Measurements from ENCODE around the gene METTL14.

Gene METTL14

GRCh38 chr4:118676128-118676527 lies 9.1 kb upstream of the METTL14 start:
- H3K36me3 ChIP-seq (ENCODE audit: insufficient read depth, low read length): no peaks in the 10 kb centered on the region
- H3K4me3 ChIP-seq (ENCODE audit: low read depth, low read length, poor library complexity, severe bottlenecking): no peak overlapping the region
- no peak overlapping the region for H3K9ac ChIP-seq (ENCODE audit: low read length)
- no peaks in the 10 kb centered on the region for H3K9me3 ChIP-seq (ENCODE audit: low read length)
- no peak overlapping the region for H2AFZ ChIP-seq (ENCODE audit: low read length)
- no peaks in the 10 kb centered on the region for H3K9me2 ChIP-seq (ENCODE audit: low read depth, low read length)
- no peak overlapping the region for H3K27ac ChIP-seq (ENCODE audit: low read depth, low read length, poor library complexity, severe bottlenecking)
- no peaks in the 10 kb centered on the region for H4K20me1 ChIP-seq (ENCODE audit: insufficient read depth, low read length)
- H3K4me1 ChIP-seq (ENCODE audit: insufficient read depth, low read length, severe bottlenecking): no peaks in the 10 kb centered on the region
- H3K79me2 ChIP-seq (ENCODE audit: insufficient read depth, low read length): no peaks in the 10 kb centered on the region
- TF ChIP-seq CTCF (IDR thresholded peaks at IDR 0.05; ENCODE audit: low read length) (no peak), EZH2 (IDR thresholded peaks at IDR 0.05; ENCODE audit: borderline replicate concordance, low read length) (no peak)
- H3F3A ChIP-seq (ENCODE audit: insufficient read depth, low read length): no peaks in the 10 kb centered on the region
- H3K4me2 ChIP-seq (ENCODE audit: low read length): no peak overlapping the region
- H3K27me3 ChIP-seq (ENCODE audit: insufficient read depth, low read length): no peaks in the 10 kb centered on the region

GRCh38 chr4:118680808-118681207 lies 4.4 kb upstream of the METTL14 start:
- H3K9ac ChIP-seq (ENCODE audit: low read length): no peak overlapping the region
- H4K20me1 ChIP-seq (ENCODE audit: insufficient read depth, low read length): no peaks in the 10 kb centered on the region
- H3K9me3 ChIP-seq (ENCODE audit: low read length): no peaks in the 10 kb centered on the region
- peaks cover 15% of the 10 kb centered on the region for H3K4me1 ChIP-seq (ENCODE audit: insufficient read depth, low read length, severe bottlenecking)
- H3K36me3 ChIP-seq (ENCODE audit: insufficient read depth, low read length): no peaks in the 10 kb centered on the region
- no peak overlapping the region for H2AFZ ChIP-seq (ENCODE audit: low read length)
- H3K4me2 ChIP-seq (ENCODE audit: low read length): no peak overlapping the region
- no peaks in the 10 kb centered on the region for H3K9me2 ChIP-seq (ENCODE audit: low read depth, low read length)
- H3K27me3 ChIP-seq (ENCODE audit: insufficient read depth, low read length): no peaks in the 10 kb centered on the region
- H3K4me3 ChIP-seq (ENCODE audit: low read depth, low read length, poor library complexity, severe bottlenecking): no peak overlapping the region
- no peak overlapping the region for H3K27ac ChIP-seq (ENCODE audit: low read depth, low read length, poor library complexity, severe bottlenecking)
- no peaks in the 10 kb centered on the region for H3F3A ChIP-seq (ENCODE audit: insufficient read depth, low read length)
- TF ChIP-seq EZH2 (IDR thresholded peaks at IDR 0.05; ENCODE audit: borderline replicate concordance, low read length) (no peak), CTCF (IDR thresholded peaks at IDR 0.05; ENCODE audit: low read length) (no peak)
- H3K79me2 ChIP-seq (ENCODE audit: insufficient read depth, low read length): peaks cover 3% of the 10 kb centered on the region

DNA sequence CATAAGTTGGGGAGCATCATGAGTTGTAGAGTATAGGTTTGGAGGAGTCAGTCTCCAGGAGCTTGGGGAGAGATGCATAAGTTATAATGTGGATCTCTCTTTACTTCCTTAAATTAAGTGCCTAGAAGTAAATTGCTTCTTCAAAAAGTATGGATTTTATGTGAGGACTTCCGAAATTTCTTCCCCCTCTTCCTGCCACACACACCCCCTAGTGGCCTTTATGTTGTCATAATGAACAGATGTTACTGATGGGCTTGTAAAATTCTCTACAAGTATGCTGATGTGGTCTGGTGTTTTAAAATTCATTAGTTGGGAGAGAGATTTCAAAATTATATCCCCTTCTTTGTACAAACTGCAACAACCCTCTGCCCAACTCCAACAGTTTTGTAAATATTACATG lies 2.3 kb upstream of the METTL14 start:
- no peak overlapping the region for H3K9ac ChIP-seq (ENCODE audit: low read length)
- peaks cover 23% of the 10 kb centered on the region for H3K79me2 ChIP-seq (ENCODE audit: insufficient read depth, low read length)
- peaks cover 31% of the 10 kb centered on the region for H3K4me1 ChIP-seq (ENCODE audit: insufficient read depth, low read length, severe bottlenecking)
- no peaks in the 10 kb centered on the region for H3K9me3 ChIP-seq (ENCODE audit: low read length)
- no peak overlapping the region for H3K4me3 ChIP-seq (ENCODE audit: low read depth, low read length, poor library complexity, severe bottlenecking)
- 0 out of 2 replicates have a peak overlapping the region, but pooled peaks have one; percentile 38 for H2AFZ ChIP-seq (ENCODE audit: low read length)
- peaks cover 7% of the 10 kb centered on the region; the same call in 1 of the 2 replicates for H3K36me3 ChIP-seq (ENCODE audit: insufficient read depth, low read length)
- TF ChIP-seq CTCF (IDR thresholded peaks at IDR 0.05; ENCODE audit: low read length) (peak; percentile 60), EZH2 (IDR thresholded peaks at IDR 0.05; ENCODE audit: borderline replicate concordance, low read length) (no peak)
- no peaks in the 10 kb centered on the region for H3K9me2 ChIP-seq (ENCODE audit: low read depth, low read length)
- H3K4me2 ChIP-seq (ENCODE audit: low read length): no peak overlapping the region
- no peak overlapping the region for H3K27ac ChIP-seq (ENCODE audit: low read depth, low read length, poor library complexity, severe bottlenecking)
- no peaks in the 10 kb centered on the region for H4K20me1 ChIP-seq (ENCODE audit: insufficient read depth, low read length)
- no peaks in the 10 kb centered on the region for H3K27me3 ChIP-seq (ENCODE audit: insufficient read depth, low read length)
- no peaks in the 10 kb centered on the region for H3F3A ChIP-seq (ENCODE audit: insufficient read depth, low read length)
